Stimulated activated naive CD8-positive, alpha-beta T cell treated with anti-CD3 and anti-CD28 coated beads, Interleukin-15, amount 100 ng/mL, for 72 hours (primary cell): ENCODE measurements around the gene AVEN.
"Not testable (repeated sequence)": the region's sequence is repeated elsewhere in the genome, so short reads cannot be mapped to it uniquely, and the experiment has no call there.

ENCODE experiments used
- ATAC-seq: fragments of 150-1000 bp; cut with Tn5 transposase; 2 replicates; pipeline ENCODE4 v1.10.0; 2021; ENCODE audit warnings: mild to moderate bottlenecking, moderate library complexity
- DNase-seq, 2 donors: peaks; one replicate each; pipeline ENCODE4 v3.0.0; 2021 to 2022
- H3K27ac Mint-ChIP-seq, 2 donors: one replicate each; pipeline ENCODE4 v1.8.0; 2022; ENCODE audit warnings: mild to moderate bottlenecking in 2 of 2, mixed read lengths in 2 of 2, moderate library complexity in 2 of 2
- H3K27me3 Mint-ChIP-seq: one replicate; pipeline ENCODE4 v1.8.0; 2022; ENCODE audit warnings: mixed read lengths
- H3K4me1 Mint-ChIP-seq: one replicate; pipeline ENCODE4 v1.8.0; 2022; ENCODE audit warnings: mild to moderate bottlenecking, mixed read lengths
- H3K4me3 Mint-ChIP-seq, 2 donors: one replicate each; pipeline ENCODE4 v1.8.0; 2022; ENCODE audit warnings: mild to moderate bottlenecking in 2 of 2, mixed read lengths in 2 of 2, moderate library complexity in 1 of 2
- H3K9me3 Mint-ChIP-seq, 2 donors: one replicate each; pipeline ENCODE4 v1.8.0; 2022; ENCODE audit warnings: mixed read lengths in 2 of 2

AVEN gene

DNA sequence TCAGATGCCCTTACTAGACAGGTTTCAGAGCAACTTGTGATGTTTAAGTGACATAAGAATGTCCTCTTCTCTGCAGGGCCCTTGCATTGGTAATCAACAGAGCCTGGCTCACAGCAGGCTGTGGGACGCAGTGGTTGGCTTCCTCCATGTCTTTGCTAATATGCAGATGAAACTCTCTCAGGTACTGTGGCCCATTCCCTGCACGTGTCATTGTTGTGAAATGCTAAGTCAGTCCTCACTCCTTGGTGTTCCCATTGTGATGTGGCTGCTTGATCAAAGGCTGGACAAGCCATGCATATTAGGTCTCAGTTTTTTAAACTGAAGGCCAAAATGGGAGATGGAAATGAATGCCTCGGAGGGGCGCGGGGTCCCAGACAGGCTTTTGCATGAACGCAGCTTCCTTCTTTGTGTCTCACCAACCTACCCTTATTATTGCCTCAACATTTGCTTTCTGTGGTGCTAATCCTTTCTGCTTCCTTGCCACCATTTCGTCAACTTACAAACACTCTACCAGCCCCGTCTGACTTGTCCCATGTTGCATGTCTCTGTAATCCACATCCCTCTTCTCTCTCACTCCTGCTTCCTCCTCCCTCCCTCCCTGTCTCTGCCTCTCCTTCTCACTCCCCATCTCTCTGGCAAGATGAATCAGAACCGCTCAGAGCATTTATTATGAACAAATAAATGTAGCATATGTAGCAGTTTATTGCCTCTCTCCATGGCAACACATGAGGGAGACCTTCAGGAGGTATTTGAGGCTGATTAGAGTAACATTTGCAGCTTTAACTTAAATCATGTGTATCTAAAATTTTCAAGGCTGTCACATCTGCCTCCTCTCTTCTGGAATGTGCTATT is 203.9 kb downstream of the AVEN start:
- Mint-ChIP-seq H3K4me3 (no peak overlapping the region), H3K4me1 (no peaks in the 10 kb centered on the region), H3K9me3 (no peaks in the 10 kb centered on the region), H3K27ac (peak overlapping the region in 1 of 2 donors; percentile 52), H3K27me3 (peaks cover 6% of the 10 kb centered on the region)
- DNase-seq (no peak), ATAC-seq (no peak)

DNA sequence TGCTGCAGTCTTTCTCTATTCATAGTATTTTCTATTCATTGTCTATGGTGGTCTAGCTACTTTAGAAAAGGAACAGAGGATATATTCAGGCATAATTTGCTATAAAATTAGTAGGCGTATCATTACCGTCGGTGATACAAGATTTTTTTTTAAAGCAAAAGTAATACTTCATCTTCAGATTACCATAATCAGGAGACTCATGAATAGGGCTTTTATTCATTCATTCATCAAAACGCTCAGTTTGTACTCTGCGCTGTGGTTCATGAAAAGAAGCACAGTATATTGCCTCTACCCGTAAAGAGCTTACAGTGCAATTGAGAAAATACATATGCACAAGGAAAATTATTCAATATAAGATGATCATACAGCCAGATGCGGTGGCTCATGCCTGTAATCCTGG is 207.4 kb downstream of the AVEN start:
- H3K4me1 Mint-ChIP-seq, result no peaks in the 10 kb centered on the region
- H3K4me3 Mint-ChIP-seq, result no peak overlapping the region

DNA sequence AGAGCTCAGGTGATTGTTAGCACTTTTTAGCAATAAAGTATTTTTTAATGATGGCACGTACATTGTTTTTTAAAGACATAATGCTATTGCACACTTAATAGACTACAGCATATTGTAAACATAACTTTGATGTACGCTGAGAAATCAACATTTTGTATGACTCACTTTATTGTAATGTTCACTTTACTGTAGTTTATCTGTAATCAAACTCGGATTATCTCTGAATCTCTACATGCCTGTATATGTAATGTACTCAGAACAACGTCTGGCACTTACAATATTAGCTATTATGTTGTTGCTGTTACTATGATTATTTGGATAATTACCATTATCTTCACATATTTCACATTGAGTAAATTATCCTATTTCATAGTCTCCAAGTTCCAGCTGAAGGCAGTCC is 208.7 kb downstream of the AVEN start:
- H3K4me1 Mint-ChIP-seq, result no peaks in the 10 kb centered on the region

More for the DNA sequence above, 207.4 kb downstream of the AVEN start:
- DNase-seq (no peak), ATAC-seq (no peak)
- H3K27ac Mint-ChIP-seq, result no peak overlapping the region
- no peaks in the 10 kb centered on the region for H3K9me3 Mint-ChIP-seq
- peaks cover 6% of the 10 kb centered on the region for H3K27me3 Mint-ChIP-seq

DNA sequence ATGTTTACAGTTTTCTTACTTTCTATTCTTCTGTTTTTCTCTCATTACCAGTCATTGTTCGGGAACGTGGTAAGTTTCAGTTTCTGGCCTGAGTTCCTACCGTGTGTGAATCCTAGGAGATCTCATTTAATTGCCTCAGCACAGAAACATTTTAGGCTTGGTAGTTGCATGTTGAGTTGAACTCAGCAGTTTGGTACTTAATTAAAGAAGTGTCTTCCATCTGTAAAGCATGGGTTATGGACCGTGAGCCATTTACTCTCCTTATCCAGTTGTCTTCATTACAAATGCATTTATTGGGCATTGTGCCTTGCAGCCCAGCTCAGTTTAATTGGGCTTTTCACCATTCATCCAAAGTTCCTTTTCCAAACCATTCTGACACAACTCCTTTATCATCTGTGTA is 212.8 kb downstream of the AVEN start:
- peaks cover 9% of the 10 kb centered on the region for H3K27me3 Mint-ChIP-seq
- H3K4me1 Mint-ChIP-seq, result no peaks in the 10 kb centered on the region
- H3K9me3 Mint-ChIP-seq, result no peaks in the 10 kb centered on the region
- no peak for DNase-seq
- no peak for ATAC-seq
- no peak overlapping the region for H3K4me3 Mint-ChIP-seq
- no peak overlapping the region for H3K27ac Mint-ChIP-seq

More for the DNA sequence above, 208.7 kb downstream of the AVEN start:
- H3K4me3 Mint-ChIP-seq, result no peak overlapping the region
- H3K27ac Mint-ChIP-seq, result no peak overlapping the region
- no peak for DNase-seq
- no peaks in the 10 kb centered on the region for H3K9me3 Mint-ChIP-seq
- ATAC-seq, result no peak
- peaks cover 9% of the 10 kb centered on the region for H3K27me3 Mint-ChIP-seq

DNA sequence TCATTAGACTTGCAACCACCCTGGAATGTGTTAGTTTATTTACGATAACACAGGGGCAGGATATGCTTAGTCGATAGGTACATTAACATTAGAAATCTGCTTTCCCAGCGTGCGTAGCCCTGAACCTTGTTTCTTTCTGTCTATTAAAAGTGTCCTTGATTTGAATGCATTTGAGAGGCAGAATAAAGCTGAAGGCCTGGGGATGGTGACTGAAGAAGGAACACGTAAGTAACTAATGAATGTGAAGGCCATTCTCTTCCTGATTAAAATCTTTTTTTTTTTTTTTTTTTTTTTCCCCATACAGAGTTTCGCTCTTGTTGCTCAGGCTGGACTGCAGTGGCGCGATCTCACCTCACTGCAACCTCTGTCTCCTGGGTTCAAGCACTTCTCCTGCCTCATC is 213.6 kb downstream of the AVEN start:
- H3K4me1 Mint-ChIP-seq, result no peaks in the 10 kb centered on the region
- H3K27ac Mint-ChIP-seq, result no peak overlapping the region
- H3K4me3 Mint-ChIP-seq, result no peak overlapping the region
- peaks cover 9% of the 10 kb centered on the region for H3K27me3 Mint-ChIP-seq
- DNase-seq (no peak), ATAC-seq (no peak)
- H3K9me3 Mint-ChIP-seq, result no peaks in the 10 kb centered on the region

DNA sequence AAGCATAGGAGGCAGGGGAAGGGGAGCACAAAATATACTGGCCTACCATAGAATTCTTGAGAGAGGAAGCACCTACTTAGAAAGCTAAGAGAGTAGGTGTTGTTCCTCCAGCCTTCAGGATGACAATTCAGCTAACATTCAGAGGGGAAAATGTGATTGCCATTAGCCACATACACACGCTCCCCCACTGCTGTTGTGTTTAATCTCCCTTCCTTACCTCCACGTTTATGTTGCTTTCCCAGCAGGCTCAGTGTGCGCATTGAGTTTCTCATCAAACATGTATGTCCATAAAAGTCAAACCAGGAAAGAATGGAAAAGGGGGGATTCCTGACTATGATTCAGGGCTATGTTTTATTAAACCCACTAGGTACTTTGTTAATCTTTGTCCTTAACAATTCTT is 215.9 kb downstream of the AVEN start:
- no peak for ATAC-seq
- Mint-ChIP-seq H3K27ac (no peak overlapping the region), H3K9me3 (no peaks in the 10 kb centered on the region), H3K4me1 (no peaks in the 10 kb centered on the region), H3K4me3 (no peak overlapping the region), H3K27me3 (peaks cover 9% of the 10 kb centered on the region)
- no peak for DNase-seq

DNA sequence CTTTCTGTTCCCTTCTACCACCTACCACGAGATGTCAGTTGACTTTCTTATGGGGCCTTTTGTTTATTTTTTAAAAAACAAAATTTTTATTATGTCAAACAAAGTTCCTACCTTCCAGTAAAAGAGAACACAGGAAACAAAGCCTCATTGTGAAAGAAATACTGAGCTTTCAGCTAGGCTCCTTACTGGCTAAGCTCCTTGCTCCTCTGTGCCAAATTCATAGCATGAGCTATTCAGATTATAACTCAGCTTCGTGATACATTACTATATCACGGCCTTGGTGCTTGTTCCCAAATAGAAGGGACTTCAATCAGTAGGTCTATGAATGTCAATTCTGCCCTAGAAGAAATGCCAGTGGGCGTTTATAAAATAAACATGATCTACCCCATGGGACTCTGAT is 216.5 kb downstream of the AVEN start:
- no peaks in the 10 kb centered on the region for H3K9me3 Mint-ChIP-seq
- no peak overlapping the region for H3K4me3 Mint-ChIP-seq
- no peaks in the 10 kb centered on the region for H3K4me1 Mint-ChIP-seq
- ATAC-seq, result no peak
- peaks cover 9% of the 10 kb centered on the region for H3K27me3 Mint-ChIP-seq
- DNase-seq, result no peak
- no peak overlapping the region for H3K27ac Mint-ChIP-seq

DNA sequence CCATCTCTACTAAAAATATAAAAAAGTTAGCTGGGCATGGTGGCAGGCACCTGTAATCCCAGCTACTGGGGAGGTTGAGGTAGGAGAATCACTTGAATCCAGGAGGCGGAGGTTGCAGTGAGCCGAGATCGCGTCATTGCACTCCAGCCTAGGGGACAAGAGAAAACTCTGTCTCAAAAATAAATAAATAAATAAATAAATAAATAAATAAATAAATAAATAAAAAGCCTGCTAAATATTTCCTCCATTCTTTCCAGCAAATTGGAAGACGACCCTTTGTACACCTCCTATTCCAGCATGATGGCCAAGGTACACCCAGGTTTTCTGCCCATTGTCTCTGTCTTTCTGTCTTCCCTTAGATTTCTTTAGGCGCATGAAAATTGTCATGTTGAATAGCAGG is 219.5 kb downstream of the AVEN start:
- not testable (repeated sequence) for H3K4me3 Mint-ChIP-seq, H3K27me3 Mint-ChIP-seq

More for the DNA sequence above, 219.5 kb downstream of the AVEN start:
- not testable (repeated sequence) for H3K9me3 Mint-ChIP-seq, DNase-seq, H3K4me1 Mint-ChIP-seq, ATAC-seq, H3K27ac Mint-ChIP-seq
